HepG2 (cell line): ENCODE data around the gene TRIP6. TPM values are rescaled to one million over a fixed set of nuclear protein-coding genes. Genes with fewer than 3 reads are reported as not detected.

ENCODE experiments used
- BORCS8-MEF2B ChIP-seq: sonication (generic); formaldehyde crosslinking; IDR thresholded peaks from 2 replicates; pipeline ENCODE4 v1.8.0; 2022; ENCODE audit warnings: mild to moderate bottlenecking, missing genetic modification reagents
- NPAS2 ChIP-seq: sonication (generic); formaldehyde crosslinking; IDR thresholded peaks from 2 replicates; pipeline ENCODE4 v1.8.0; 2022; ENCODE audit warnings: mild to moderate bottlenecking, missing genetic modification reagents, borderline replicate concordance
- PAXIP1 ChIP-seq: sonication (generic); formaldehyde crosslinking; conservative IDR thresholded peaks from 2 replicates; pipeline ENCODE4 v1.4.0; 2020; ENCODE audit warnings: mild to moderate bottlenecking, missing genetic modification reagents, moderate library complexity
- PCBP1 ChIP-seq: fragments of 200-400 bp; formaldehyde crosslinking; IDR thresholded peaks from 2 replicates; pipeline ENCODE4 v1.6.1; 2017; ENCODE audit warnings: mild to moderate bottlenecking, low read depth, low read length, borderline replicate concordance
- ZBTB25 ChIP-seq: IDR thresholded peaks from 2 replicates; pipeline ENCODE4 v1.6.1; 2018; ENCODE audit warnings: missing genetic modification reagents
- ZBTB40 ChIP-seq, 2 experiments: fragments of 450-650 bp in 1 of 2; sonication (generic) in 1 of 2; formaldehyde crosslinking in 1 of 2; IDR thresholded peaks; 2 replicates each; pipeline versions ENCODE4 v1.6.1 to v1.8.0; 2016 to 2022; ENCODE audit warnings: antibody characterized with exemption in 1 of 2, mild to moderate bottlenecking in 1 of 2, missing genetic modification reagents in 1 of 2
- ZNF20 ChIP-seq: sonication (generic); formaldehyde crosslinking; IDR thresholded peaks from 2 replicates; pipeline ENCODE4 v1.4.0; 2020; ENCODE audit warnings: mild to moderate bottlenecking, moderate library complexity, missing genetic modification reagents
- ZNF562 ChIP-seq: sonication (generic); formaldehyde crosslinking; IDR thresholded peaks from 2 replicates; pipeline ENCODE4 v1.8.0; 2022; ENCODE audit warnings: missing genetic modification reagents, borderline replicate concordance
- ZNF619 ChIP-seq: sonication (generic); formaldehyde crosslinking; IDR thresholded peaks from 2 replicates; pipeline ENCODE4 v1.4.0; 2020; ENCODE audit warnings: mild to moderate bottlenecking, missing genetic modification reagents
- ZNF746 ChIP-seq: sonication (generic); formaldehyde crosslinking; IDR thresholded peaks from 2 replicates; pipeline ENCODE4 v1.8.0; 2022; ENCODE audit warnings: mild to moderate bottlenecking, missing genetic modification reagents
- ZNF781 ChIP-seq: sonication (generic); formaldehyde crosslinking; IDR thresholded peaks from 2 replicates; pipeline ENCODE4 v1.5.1; 2020; ENCODE audit warnings: borderline replicate concordance, mild to moderate bottlenecking, missing genetic modification reagents; ENCODE audit errors: not compliant biosample characterization
- polyA plus RNA-seq, 8 experiments: library from polyadenylated mRNA; depleted of rRNA in 3 of 8; stranded (reverse) in 7 of 8; unstranded in 1 of 8; fragments of >200 nt; fragmentation: Illumina TruSeq in 4 of 8; extraction: Trizol in 4 of 8; gene quantifications; 2 replicates each; pipeline versions ENCODE4 v1.2.1 to v1.2.3, GENCODE V29; 2011 to 2016; ENCODE audit warnings: low read depth in 4 of 8, missing spikeins in 1 of 8, mixed read lengths in 1 of 8; ENCODE audit not compliant: insufficient read depth in 1 of 8
- total RNA-seq, 5 experiments: library from RNA; depleted of rRNA; stranded (reverse); fragments of >200 nt; fragmentation: Illumina TruSeq; extraction: Trizol; gene quantifications; 2 replicates each; pipeline ENCODE4 v1.2.3, GENCODE V29; 2016; ENCODE audit warnings: low read depth in 1 of 5
- TF ChIP-seq, protein P1 (sequence below): sonication (generic); formaldehyde crosslinking; IDR thresholded peaks from 2 replicates; pipeline ENCODE4 v1.4.0; 2020; ENCODE audit warnings: missing genetic modification reagents, low read depth, mild to moderate bottlenecking, borderline replicate concordance

Gene TRIP6
- total and polyA plus RNA-seq, 2 of the 13 experiments (the other 11 are each of a cell fraction or from before 2014, with no cell fraction given): 0.34 to 0.38 TPM

GRCh38 chr7:100888988-100889750, 22.0 kb downstream of the TRIP6 start, which contains the start of gene UFSP1 (continued):
- TF ChIP-seq NPAS2: peak; percentile 85; the same call in 1 of the 2 replicates
- TF ChIP-seq ZNF781 (CRISPR knock-in tag): no peak
- 0 out of 2 replicates have a peak, but pooled peaks have one; percentile 38 for TF ChIP-seq ZBTB25 (CRISPR knock-in tag)
- TF ChIP-seq PCBP1: 0 out of 2 replicates have a peak, but pooled peaks have one; percentile 14
- TF ChIP-seq ZNF20 (CRISPR knock-in tag): no peak
- TF ChIP-seq, protein P1, sequence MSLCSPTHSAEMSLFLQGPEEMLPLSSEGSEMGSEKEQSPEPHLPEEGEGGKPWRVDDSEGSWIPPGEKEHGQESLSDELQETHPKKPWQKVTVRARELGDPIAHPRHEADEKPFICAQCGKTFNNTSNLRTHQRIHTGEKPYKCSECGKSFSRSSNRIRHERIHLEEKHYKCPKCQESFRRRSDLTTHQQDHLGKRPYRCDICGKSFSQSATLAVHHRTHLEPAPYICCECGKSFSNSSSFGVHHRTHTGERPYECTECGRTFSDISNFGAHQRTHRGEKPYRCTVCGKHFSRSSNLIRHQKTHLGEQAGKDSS (CRISPR knock-in tag): 0 out of 2 replicates have a peak, but pooled peaks have one; percentile 24
- peak; percentile 48; the same call in 1 of the 2 replicates for TF ChIP-seq ZNF746 (CRISPR knock-in tag)
- TF ChIP-seq ZNF619 (CRISPR knock-in tag): 0 out of 2 replicates have a peak, but pooled peaks have one; percentile 30
- TF ChIP-seq BORCS8-MEF2B (CRISPR knock-in tag): peak; percentile 61; the same call in 1 of the 2 replicates
- no peak for TF ChIP-seq ZBTB40 (IDR thresholded peaks at IDR 0.05)
- TF ChIP-seq ZBTB40 (CRISPR knock-in tag; IDR thresholded peaks at IDR 0.05): peak; percentile 72
- TF ChIP-seq ZNF562 (CRISPR knock-in tag): no peak
- 0 out of 2 replicates have a peak, but pooled peaks have one; percentile 18 for TF ChIP-seq PAXIP1 (CRISPR knock-in tag)
